Ectodermal cell (in vitro differentiated cells): ENCODE measurements around the gene FLNA.

Source experiments
- H3K27ac ChIP-seq: 2 replicates; pipeline ENCODE4 v1.7.0; 2013; ENCODE audit warnings: mild to moderate bottlenecking, low read depth, low read length; ENCODE audit not compliant: insufficient read depth, poor library complexity, severe bottlenecking
- H3K27me3 ChIP-seq: 2 replicates; pipeline ENCODE4 v1.7.0; 2013; ENCODE audit warnings: mild to moderate bottlenecking, low read length; ENCODE audit not compliant: insufficient read depth, control insufficient read depth, poor library complexity, severe bottlenecking
- H3K36me3 ChIP-seq: one replicate; pipeline ENCODE4 v1.7.0; 2013; ENCODE audit warnings: low read length; ENCODE audit not compliant: control insufficient read depth, insufficient read depth
- H3K4me1 ChIP-seq: one replicate; pipeline ENCODE4 v1.7.0; 2013; ENCODE audit warnings: low read length; ENCODE audit not compliant: control insufficient read depth, insufficient read depth
- H3K4me3 ChIP-seq: 2 replicates; pipeline ENCODE4 v1.7.0; 2013; ENCODE audit warnings: low read depth, low read length, control low read depth; ENCODE audit not compliant: insufficient read depth
- H3K9me3 ChIP-seq: 2 replicates; pipeline ENCODE4 v1.7.0; 2013; ENCODE audit warnings: mild to moderate bottlenecking, low read length, moderate library complexity; ENCODE audit not compliant: control insufficient read depth
- WGBS, 2 experiments: methylation state at CpG; one replicate each; pipeline ENCODE4 v1.1.7; 2013; ENCODE audit warnings: missing lambda C conversion rate in 2 of 2; 5-methylcytosine and 5-hydroxymethylcytosine counted together

Gene FLNA

DNA sequence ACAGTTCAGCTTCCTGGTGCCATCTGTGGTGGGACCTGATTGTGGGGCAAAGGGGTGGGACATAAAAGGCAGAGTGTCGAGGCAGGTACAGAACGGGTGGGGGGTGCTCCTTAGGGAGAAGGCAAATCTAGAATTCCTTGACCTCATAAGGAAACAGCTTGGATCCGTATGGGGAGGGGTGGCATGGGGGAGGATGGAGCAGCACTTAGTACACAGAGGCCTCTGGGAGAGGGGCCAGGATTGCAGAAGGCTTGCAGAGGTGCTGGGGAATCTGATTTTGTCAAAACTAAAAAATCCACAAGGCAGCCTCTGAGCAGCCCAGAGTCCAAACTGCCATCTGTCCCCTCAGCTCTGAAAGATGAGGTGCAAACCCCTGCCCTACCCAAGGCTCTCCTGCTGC lies 2.3 kb upstream of the FLNA start:
- no peaks in the 10 kb centered on the region for H3K36me3 ChIP-seq
- H3K4me3 ChIP-seq: no peak overlapping the region
- peaks cover 9% of the 10 kb centered on the region for H3K4me1 ChIP-seq
- H3K27me3 ChIP-seq: peaks cover 26% of the 10 kb centered on the region
- H3K27ac ChIP-seq: no peak overlapping the region
- 74 to 90% methylated on average over 3 of the region's 3 CpGs for WGBS, 2 experiments
- H3K9me3 ChIP-seq: no peaks in the 10 kb centered on the region

DNA sequence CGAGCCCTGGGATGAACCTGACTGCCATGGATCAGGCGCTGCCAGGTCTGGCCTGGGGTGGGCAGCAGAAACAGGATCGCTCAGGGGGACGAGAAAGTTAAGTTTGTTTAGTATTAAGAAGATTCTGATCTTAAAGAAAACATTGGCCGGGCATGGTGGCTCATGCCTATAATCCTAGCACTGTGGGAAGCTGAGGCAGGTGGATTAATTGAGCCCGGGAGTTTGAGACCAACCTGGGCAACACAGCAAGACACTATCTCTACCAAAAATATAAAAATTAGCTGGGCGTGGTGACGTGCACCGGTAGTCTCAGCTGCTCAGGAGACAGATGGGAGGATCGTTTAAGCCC lies 696 bp upstream of the FLNA start:
- Histone ChIP-seq H3K4me1 (peaks cover under 1% of the 10 kb centered on the region), H3K27ac (no peak overlapping the region), H3K4me3 (no peak overlapping the region), H3K9me3 (no peaks in the 10 kb centered on the region), H3K36me3 (no peaks in the 10 kb centered on the region), H3K27me3 (peaks cover 29% of the 10 kb centered on the region)
- 81 to 85% methylated on average over 9 to 10 of the region's 10 CpGs for WGBS, 2 experiments

DNA sequence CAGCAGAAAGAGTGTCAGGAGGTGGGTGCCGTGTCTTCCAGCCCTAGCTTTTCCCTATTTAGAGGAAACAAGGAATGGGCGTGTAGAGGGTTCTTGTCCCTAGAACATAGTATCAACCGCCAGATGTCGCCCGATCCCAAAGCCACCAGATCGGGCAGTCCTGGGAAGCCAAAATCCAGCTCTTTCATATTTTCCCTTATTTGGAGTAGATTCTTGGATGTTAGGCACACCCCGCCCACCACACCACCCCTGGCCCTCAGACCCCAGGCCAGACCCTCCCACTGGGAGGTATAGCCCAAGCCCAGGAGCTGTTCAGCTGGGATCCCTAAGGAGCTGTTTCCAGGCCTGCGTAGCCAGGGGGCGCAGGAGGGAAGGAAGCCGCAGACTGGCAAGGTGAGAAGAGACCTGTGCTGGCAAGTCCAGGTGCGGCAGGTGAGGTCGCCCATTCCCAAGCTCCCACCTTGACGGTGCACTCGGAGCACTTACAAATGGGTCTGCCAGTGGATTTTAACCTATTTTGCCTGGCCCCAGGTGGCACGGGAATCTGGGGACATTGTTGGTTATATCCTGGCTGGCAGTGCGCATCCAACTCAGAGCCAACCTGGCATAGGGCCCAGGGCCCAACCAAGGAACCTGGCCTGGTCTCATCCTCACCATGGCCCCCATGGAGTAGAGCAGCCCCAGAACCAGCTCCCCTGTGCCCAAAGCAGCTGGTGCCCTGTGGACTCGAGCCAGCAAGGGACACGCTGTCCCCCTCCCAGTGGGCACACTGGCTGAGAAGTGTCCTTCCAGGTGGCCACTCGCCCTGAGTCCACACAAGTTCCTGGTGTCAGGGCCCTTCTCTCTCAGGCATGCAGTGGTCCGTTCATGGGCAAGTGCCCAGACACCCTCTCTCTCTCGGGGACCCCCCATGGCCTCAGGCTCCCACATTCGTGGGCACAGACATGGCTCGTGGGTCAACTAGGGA lies 811 bp downstream of the FLNA start:
- no peaks in the 10 kb centered on the region for H3K4me1 ChIP-seq
- 22 to 25% methylated on average over 18 to 23 of the region's 23 CpGs for WGBS, 2 experiments
- peak overlapping the region; percentile 20 for H3K4me3 ChIP-seq
- no peak overlapping the region for H3K27ac ChIP-seq
- no peaks in the 10 kb centered on the region for H3K9me3 ChIP-seq
- peaks cover 29% of the 10 kb centered on the region for H3K27me3 ChIP-seq
- H3K36me3 ChIP-seq: no peaks in the 10 kb centered on the region

DNA sequence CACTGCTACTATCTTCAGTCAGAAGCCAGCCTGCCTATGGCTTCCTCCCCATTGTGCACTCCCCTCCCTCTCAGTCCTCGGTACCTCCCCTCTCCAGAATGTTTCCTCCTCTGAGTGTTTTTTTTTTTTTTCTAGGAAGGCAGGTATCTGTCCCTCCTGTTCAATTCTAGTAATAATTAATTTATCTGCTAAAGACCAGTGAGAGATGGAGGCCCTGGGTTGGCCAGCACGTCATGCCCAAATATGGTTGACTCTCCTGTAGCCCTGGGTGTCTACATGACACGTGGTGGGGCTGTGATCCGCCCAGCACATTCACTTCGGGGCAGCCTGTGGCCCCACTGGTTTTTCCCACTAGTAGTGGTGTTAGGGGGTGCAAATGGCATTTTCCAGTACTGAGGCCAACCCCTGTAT lies 1.8 kb downstream of the FLNA start:
- 28 to 37% methylated on average over 5 of the region's 5 CpGs for WGBS, 2 experiments
- peaks cover under 1% of the 10 kb centered on the region for H3K36me3 ChIP-seq
- peaks cover 29% of the 10 kb centered on the region for H3K27me3 ChIP-seq
- H3K9me3 ChIP-seq: no peaks in the 10 kb centered on the region
- H3K4me1 ChIP-seq: no peaks in the 10 kb centered on the region
- no peak overlapping the region for H3K4me3 ChIP-seq
- no peak overlapping the region for H3K27ac ChIP-seq

DNA sequence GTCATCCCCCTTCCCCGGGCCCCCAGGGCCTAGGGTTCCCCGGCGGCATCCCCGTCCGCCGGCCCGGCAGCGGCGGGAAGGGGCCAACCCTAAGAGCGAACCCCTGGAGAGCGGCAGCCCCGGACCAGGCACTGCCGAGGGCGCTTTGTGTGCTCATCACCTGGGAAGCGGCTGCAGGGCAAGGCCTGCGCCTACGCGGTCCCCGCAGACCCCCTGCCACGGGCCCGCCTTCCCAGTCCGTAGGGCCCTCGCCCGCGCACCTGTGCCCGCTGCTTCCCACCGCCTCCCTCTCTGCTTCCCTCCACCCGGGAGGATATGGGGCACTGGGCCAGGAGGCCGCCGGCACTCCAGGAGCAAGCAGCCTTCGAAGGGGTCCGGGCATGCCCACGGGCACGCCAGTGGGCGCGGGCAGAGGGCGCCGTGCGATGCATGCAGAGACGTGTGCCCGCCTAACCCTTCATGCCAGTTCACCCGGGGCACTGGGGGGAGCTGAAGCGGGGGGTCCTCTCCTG lies 2.6 kb downstream of the FLNA start:
- 9 to 10% methylated on average over 43 of the region's 43 CpGs for WGBS, 2 experiments
- H3K36me3 ChIP-seq: peaks cover 9% of the 10 kb centered on the region
- no peaks in the 10 kb centered on the region for H3K9me3 ChIP-seq
- H3K27ac ChIP-seq: no peak overlapping the region
- peaks cover 29% of the 10 kb centered on the region for H3K27me3 ChIP-seq
- H3K4me1 ChIP-seq: no peaks in the 10 kb centered on the region
- peak overlapping the region; percentile 81 for H3K4me3 ChIP-seq

DNA sequence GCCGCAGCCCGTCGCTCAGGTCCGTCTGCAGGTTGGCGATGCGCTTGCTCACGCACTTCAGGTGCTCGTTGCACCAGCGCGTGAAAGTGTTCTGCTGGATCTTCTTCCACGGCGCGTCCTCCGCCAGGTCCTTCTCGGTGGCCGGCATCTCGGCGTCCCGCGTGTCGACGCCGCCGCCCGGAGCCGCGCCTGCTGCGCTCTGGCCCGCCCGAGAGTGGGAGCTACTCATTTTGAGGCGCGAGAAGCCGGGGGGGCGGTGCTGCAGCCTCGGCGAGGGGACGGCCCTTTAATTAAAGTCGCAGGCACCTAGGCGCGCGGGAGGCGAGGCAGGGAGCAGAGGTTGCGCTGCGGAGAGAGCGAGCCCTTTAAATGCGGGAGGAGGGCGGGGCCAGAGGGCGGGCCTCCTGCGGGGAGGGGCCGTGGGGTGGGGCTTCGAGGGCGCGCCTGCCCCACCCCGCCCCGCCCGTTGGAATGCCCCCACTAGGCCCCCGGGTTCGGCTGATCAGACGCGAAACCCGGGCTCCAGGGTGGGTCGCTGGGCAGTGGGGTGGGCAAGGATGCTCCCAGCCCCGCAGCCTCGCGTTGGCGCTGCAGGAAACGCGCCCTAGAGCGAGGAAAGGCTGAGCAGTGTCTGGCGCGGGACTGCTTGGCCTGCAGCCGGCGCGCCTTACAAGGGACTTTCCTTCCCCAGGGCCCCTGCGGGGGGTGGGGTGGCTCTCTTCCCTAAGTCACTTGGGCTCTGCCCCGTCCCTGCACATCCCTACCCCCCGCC lies 3.2 kb downstream of the FLNA start:
- WGBS, 2 experiments: 0% methylated on average over 77 of the region's 77 CpGs
- Histone ChIP-seq H3K27me3 (peaks cover 29% of the 10 kb centered on the region), H3K4me3 (peak overlapping the region; percentile 81)

DNA sequence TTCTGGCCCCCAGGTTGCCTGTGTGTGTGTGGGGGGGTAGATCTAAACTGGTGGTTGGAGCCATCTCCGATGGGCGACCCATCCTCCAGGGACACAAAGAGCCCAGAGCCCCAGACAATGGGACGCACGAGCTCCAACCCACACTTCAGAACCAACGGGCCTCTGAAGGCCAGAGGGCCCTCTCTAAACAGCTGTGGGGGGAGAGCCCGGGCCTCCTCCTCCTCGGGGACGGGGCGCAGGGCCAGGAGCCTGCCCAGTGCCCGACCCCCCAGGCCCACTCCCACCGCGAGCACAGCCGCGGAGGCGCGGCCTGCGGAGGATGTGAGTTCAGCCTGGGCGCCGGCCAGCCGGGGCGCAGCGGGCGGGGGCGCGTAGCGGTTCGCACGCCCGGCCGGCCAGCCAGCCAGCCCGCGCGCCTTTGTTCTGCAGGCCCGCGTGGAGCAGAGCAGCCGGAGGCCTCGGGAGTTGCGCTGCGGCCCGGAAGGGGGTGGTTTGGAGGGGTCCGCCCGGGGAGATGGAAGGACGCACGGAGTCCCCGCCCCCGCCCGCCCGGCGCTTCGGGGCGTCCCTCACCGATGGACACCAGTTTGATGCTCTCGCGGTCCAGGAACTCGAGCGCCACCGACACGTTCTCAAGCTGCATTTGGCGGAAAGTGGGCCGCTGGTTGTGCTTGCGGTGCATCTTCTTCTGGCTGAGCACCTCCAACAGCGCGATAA lies 4.0 kb downstream of the FLNA start:
- Histone ChIP-seq H3K9me3 (no peaks in the 10 kb centered on the region), H3K27ac (peak overlapping the region; percentile 80), H3K4me1 (no peaks in the 10 kb centered on the region), H3K27me3 (peaks cover 29% of the 10 kb centered on the region), H3K36me3 (peaks cover 16% of the 10 kb centered on the region), H3K4me3 (peak overlapping the region; percentile 81)
- WGBS, 2 experiments: 0 to 1% methylated on average over 63 of the region's 63 CpGs

More for the DNA sequence above, 3.2 kb downstream of the FLNA start:
- Histone ChIP-seq H3K36me3 (peaks cover 15% of the 10 kb centered on the region), H3K4me1 (no peaks in the 10 kb centered on the region), H3K9me3 (no peaks in the 10 kb centered on the region), H3K27ac (peak overlapping the region; percentile 80)

DNA sequence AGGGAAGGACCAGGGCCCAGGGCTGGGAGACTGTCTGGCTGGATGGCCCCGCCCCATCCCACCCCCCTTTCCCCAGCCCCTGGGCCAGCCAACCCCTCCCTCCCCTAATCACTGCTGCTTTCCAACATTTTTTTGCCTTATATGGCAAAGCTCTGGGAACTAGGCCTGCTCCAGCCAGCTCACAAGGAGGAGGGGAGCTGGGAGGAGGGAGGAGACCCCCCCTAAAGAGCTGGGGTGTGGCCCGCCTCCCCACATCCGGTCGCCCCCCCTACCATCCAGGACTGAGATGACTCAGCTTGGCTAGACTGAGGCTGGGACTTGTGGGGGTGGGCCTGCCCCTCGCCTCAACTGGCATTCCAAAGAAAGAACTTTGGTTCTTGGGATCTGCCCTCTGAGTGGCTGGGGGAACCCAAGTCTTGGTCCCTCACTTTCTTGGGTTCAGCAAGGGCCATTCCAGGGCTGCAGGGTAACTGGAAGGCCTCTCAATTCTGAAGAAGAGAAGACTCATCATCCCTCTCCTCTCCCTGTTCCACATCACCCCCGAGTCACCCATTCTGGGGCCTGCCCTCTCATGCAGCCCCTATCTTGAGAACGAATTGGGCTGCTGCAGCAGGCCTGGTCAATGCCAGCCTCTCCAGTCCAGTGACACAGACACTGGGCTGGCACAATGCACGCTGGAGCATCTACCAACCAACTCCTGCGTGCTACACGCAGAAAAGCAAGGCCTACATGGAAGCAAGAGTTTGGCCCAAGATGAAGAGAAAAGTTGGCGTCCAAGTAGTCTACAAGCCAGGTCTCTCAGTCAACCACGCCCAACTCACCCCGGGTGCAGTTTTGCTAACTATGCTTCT lies 4.8 kb downstream of the FLNA start:
- Histone ChIP-seq H3K9me3 (no peaks in the 10 kb centered on the region), H3K27ac (peak overlapping the region; percentile 80), H3K4me1 (no peaks in the 10 kb centered on the region), H3K27me3 (peaks cover 22% of the 10 kb centered on the region), H3K36me3 (peaks cover 22% of the 10 kb centered on the region), H3K4me3 (peak overlapping the region; percentile 81)
- WGBS, 2 experiments: 0% methylated on average over 10 to 12 of the region's 13 CpGs
